MM.1S (cell line): ENCODE data around the gene DOK4.

ENCODE experiments used
- DNase-seq: peaks from one replicate; pipeline ENCODE4 v3.0.0-alpha.2; 2015
- H2AFZ ChIP-seq: fragments of 300-600 bp; sonication (generic); 2 replicates; pipeline ENCODE4 v1.6.0; 2016; ENCODE audit warnings: antibody characterized with exemption, low read length
- H3F3A ChIP-seq: fragments of 300-600 bp; sonication (generic); 2 replicates; pipeline ENCODE4 v1.6.1; 2016; ENCODE audit warnings: mild to moderate bottlenecking, antibody characterized with exemption, low read length, moderate library complexity, mixed read lengths; ENCODE audit not compliant: insufficient read depth
- H3K27ac ChIP-seq: fragments of 300-600 bp; sonication (generic); 2 replicates; pipeline ENCODE4 v1.5.1; 2016; ENCODE audit warnings: mild to moderate bottlenecking, low read length
- H3K27me3 ChIP-seq: fragments of 300-600 bp; sonication (generic); replicated peaks from 2 replicates; pipeline ENCODE4 v1.6.0; 2016; ENCODE audit warnings: low read length; ENCODE audit not compliant: insufficient read depth
- H3K36me3 ChIP-seq: fragments of 300-600 bp; sonication (generic); replicated peaks from 2 replicates; pipeline ENCODE4 v1.6.1; 2016; ENCODE audit warnings: mild to moderate bottlenecking, low read length, mixed read lengths; ENCODE audit not compliant: insufficient read depth
- H3K4me1 ChIP-seq: fragments of 300-600 bp; sonication (generic); 2 replicates; pipeline ENCODE4 v1.6.1; 2016; ENCODE audit warnings: low read length, mixed read lengths
- H3K4me2 ChIP-seq: fragments of 300-600 bp; sonication (generic); 2 replicates; pipeline ENCODE4 v1.6.0; 2016; ENCODE audit warnings: low read depth, low read length
- H3K4me3 ChIP-seq: fragments of 300-600 bp; sonication (generic); 2 replicates; pipeline ENCODE4 v1.5.1; 2016; ENCODE audit warnings: low read length, mixed read lengths
- H3K79me2 ChIP-seq: fragments of 300-600 bp; sonication (generic); 2 replicates; pipeline ENCODE4 v1.6.1; 2016; ENCODE audit warnings: mixed run types, low read length, mixed read lengths
- H3K9ac ChIP-seq: fragments of 300-600 bp; sonication (generic); 2 replicates; pipeline ENCODE4 v1.6.1; 2016; ENCODE audit warnings: low read length, mixed read lengths
- H3K9me2 ChIP-seq: fragments of 300-600 bp; sonication (generic); replicated peaks from 2 replicates; pipeline ENCODE4 v1.6.1; 2016; ENCODE audit warnings: mild to moderate bottlenecking, low read length, mixed read lengths; ENCODE audit not compliant: insufficient read depth
- H3K9me3 ChIP-seq: fragments of 300-600 bp; sonication (generic); replicated peaks from 2 replicates; pipeline ENCODE4 v1.6.1; 2016; ENCODE audit warnings: mild to moderate bottlenecking, low read length, mixed read lengths; ENCODE audit not compliant: insufficient read depth
- H4K20me1 ChIP-seq: fragments of 300-600 bp; sonication (generic); 2 replicates; pipeline ENCODE4 v1.6.1; 2016; ENCODE audit warnings: mild to moderate bottlenecking, low read length, moderate library complexity, mixed read lengths; ENCODE audit not compliant: insufficient read depth
- CTCF ChIP-seq: fragments of 300-600 bp; sonication (generic); IDR thresholded peaks from 2 replicates; pipeline ENCODE4 v1.5.1; 2016; ENCODE audit warnings: antibody characterized with exemption, low read length, mixed read lengths
- EZH2 ChIP-seq: fragments of 300-600 bp; sonication (generic); optimal IDR thresholded peaks from 2 replicates; pipeline ENCODE3; 2017; ENCODE audit warnings: low read depth, mild to moderate bottlenecking, antibody characterized with exemption, low read length, mixed read lengths
- EZH2phosphoT487 ChIP-seq: fragments of 300-600 bp; sonication (generic); IDR thresholded peaks from 2 replicates; pipeline ENCODE4 v1.6.1; 2018; ENCODE audit warnings: antibody characterized with exemption, low read length

DOK4 gene

GRCh38 chr16:57530104-57530521 lies 43.8 kb upstream of the DOK4 start:
- Histone ChIP-seq H2AFZ (no peak overlapping the region), H4K20me1 (no peaks in the 10 kb centered on the region), H3K4me2 (no peak overlapping the region), H3K9ac (no peak overlapping the region), H3K9me3 (no peaks in the 10 kb centered on the region), H3K4me3 (no peak overlapping the region), H3K36me3 (no peaks in the 10 kb centered on the region), H3K9me2 (no peaks in the 10 kb centered on the region), H3K27me3 (no peaks in the 10 kb centered on the region), H3K27ac (no peak overlapping the region), H3K4me1 (peaks cover 6% of the 10 kb centered on the region), H3F3A (0 out of 2 replicates have a peak, but pooled peaks cover 2% of the 10 kb centered on the region), H3K79me2 (peaks cover 21% of the 10 kb centered on the region)
- no peak for DNase-seq
- TF ChIP-seq CTCF (no peak), EZH2 (no peak), EZH2phosphoT487 (no peak)

GRCh38 chr16:57529391-57530103 lies 43.3 kb upstream of the DOK4 start:
- Histone ChIP-seq H3K27me3 (no peaks in the 10 kb centered on the region), H3K27ac (no peak overlapping the region), H4K20me1 (no peaks in the 10 kb centered on the region), H3K4me1 (0 out of 2 replicates have a peak, but pooled peaks cover under 1% of the 10 kb centered on the region), H3F3A (no peaks in the 10 kb centered on the region), H3K36me3 (no peaks in the 10 kb centered on the region), H3K9me2 (no peaks in the 10 kb centered on the region), H3K79me2 (peaks cover 15% of the 10 kb centered on the region), H3K9me3 (no peaks in the 10 kb centered on the region), H3K9ac (no peak overlapping the region), H3K4me2 (no peak overlapping the region), H3K4me3 (no peak overlapping the region), H2AFZ (no peak overlapping the region)
- TF ChIP-seq CTCF (no peak), EZH2 (no peak)
- DNase-seq: no peak

GRCh38 chr16:57528499-57529390 lies 42.5 kb upstream of the DOK4 start:
- peaks cover 7% of the 10 kb centered on the region for H3K79me2 ChIP-seq
- H3K4me1 ChIP-seq: no peaks in the 10 kb centered on the region
- no peaks in the 10 kb centered on the region for H4K20me1 ChIP-seq
- H3F3A ChIP-seq: no peaks in the 10 kb centered on the region
- H3K36me3 ChIP-seq: no peaks in the 10 kb centered on the region
- no peaks in the 10 kb centered on the region for H3K9me2 ChIP-seq
- H2AFZ ChIP-seq: no peak overlapping the region
- DNase-seq: no peak
- H3K9me3 ChIP-seq: no peaks in the 10 kb centered on the region
- no peaks in the 10 kb centered on the region for H3K27me3 ChIP-seq
- no peak overlapping the region for H3K4me3 ChIP-seq
- H3K27ac ChIP-seq: no peak overlapping the region
- no peak overlapping the region for H3K9ac ChIP-seq
- no peak overlapping the region for H3K4me2 ChIP-seq
- TF ChIP-seq EZH2phosphoT487: no peak
- TF ChIP-seq CTCF: no peak
- no peak for TF ChIP-seq EZH2
